GM21447 (cell line): Measurements from ENCODE around the gene LIN28A.
A peak's percentile ranks its signal among the peaks of the same experiment; 100 is the strongest.
"Not testable (repeated sequence)": the region's sequence is repeated elsewhere in the genome, so short reads cannot be mapped to it uniquely, and the experiment has no call there.

Experiments used
- ATAC-seq: cut with Tn5 transposase; IDR thresholded peaks from one replicate; pipeline ENCODE4 v1.9.1; 2021; ENCODE audit not compliant: unreplicated experiment

LIN28A gene

DNA sequence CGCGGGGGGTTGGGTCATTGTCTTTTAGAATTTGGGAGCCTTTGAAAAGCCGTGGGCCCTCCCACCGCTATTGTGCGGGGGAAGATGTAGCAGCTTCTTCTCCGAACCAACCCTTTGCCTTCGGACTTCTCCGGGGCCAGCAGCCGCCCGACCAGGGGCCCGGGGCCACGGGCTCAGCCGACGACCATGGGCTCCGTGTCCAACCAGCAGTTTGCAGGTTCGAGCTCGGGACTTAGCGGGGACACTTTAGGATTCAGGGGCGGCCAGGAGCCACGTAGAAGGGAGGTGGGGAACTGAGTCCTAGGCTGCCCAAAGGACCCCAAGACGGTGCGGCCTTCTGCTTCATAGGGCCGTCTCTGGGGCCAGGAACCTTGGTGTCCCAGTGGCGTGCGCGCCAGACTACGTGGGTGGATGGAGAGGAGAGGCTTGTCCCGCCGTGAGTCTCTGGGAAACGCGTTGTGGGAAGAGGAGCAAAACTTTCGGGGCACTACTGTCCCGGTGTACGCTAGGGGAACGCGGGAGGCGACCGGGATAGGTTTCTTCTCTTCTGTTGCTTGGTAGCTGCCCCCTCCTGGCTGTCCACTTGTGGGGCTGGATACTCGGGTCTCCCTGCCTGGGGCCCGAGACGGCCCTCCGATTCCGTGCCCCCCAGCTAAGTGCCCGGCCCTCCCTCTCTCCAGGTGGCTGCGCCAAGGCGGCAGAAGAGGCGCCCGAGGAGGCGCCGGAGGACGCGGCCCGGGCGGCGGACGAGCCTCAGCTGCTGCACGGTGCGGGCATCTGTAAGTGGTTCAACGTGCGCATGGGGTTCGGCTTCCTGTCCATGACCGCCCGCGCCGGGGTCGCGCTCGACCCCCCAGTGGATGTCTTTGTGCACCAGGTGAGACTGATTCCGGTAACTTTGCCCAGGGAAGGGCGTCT, at the start of gene LIN28A:
Gene LIN28A, plus strand, starts transcription at position 112 of the 918 bp plus-strand sequence. Its CDS starts 75 bp downstream, at position 187.
- no peak for ATAC-seq

- ATAC-seq, result no peak
Measured at GRCh38 chr1:26361605-26362122, 49.0 kb upstream of the LIN28A start.

GRCh38 chr1:26362331-26362730, 48.3 kb upstream of the LIN28A start:
- no peak for ATAC-seq

DNA sequence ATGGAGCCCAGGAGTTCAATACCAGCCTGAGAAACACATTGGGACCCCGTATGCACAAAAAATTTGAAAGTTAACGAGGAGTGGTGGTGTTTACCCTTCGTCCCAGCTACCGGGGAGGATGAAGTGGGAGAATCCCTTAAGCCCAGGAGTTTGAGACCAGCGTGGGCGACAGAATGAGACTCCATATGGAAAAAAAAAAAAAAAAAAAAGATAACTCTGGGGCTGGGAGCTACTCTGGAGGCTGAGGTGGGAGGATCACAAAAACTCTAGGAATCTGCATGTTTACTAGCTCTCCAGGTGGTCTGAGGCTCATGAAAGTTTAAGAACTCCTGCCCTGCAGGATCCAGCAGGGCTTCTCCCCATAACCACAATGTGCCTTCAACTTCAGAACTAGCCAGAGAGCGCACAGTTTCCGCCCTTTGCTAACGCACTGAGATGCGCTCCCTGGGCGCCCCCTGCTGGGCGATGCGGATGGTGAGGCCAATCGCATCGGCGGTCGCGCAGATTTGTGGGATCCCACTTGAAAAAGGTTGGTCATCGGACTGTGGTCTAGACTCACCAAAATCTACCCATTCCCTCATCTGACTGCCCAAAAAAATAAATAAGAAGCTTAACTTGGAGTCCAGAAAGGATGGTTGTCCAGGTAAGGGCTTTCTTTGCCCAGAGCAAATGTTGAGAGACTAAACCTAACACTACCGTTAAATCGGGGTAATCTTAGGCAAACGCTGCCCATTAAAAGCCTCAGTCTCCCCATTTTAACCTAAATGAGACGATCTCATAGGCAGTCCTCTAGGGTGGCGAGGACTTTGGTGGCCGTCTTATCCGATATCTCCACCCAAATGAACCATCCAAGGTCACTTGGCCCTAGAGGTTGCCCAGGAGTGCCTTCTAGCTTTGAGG, 46.8 kb upstream of the LIN28A start:
- ATAC-seq, result no peak

DNA sequence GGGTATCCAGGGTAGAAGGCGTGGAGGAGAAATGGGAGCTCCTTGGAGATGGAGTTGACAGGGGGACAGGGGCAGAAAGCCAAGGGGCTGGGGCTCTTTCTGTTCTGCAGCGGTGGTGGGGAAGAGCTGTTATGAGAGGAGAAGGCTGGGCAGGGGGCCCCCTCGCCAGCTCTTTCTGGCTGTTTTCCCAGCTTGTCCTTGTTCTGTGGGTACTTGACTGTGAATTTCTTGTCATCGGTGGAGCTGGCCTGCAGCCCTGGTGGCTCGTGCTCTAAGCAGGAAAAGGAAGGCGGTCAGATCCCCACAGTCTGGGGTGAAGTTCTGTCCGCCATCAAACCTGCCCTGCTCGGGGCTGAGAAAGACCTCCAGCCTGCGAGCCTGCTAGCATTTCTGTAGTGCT, 45.7 kb upstream of the LIN28A start:
- ATAC-seq, result no peak

GRCh38 chr1:26367441-26367840, 43.2 kb upstream of the LIN28A start:
- ATAC-seq, result no peak

- no peak for ATAC-seq
Measured at GRCh38 chr1:26368006-26368405, 42.6 kb upstream of the LIN28A start.

- no peak for ATAC-seq
Measured at GRCh38 chr1:26368486-26368885, 42.1 kb upstream of the LIN28A start.

GRCh38 chr1:26370591-26371382, 39.8 kb upstream of the LIN28A start:
- ATAC-seq, result no peak

- no peak for ATAC-seq
Measured at GRCh38 chr1:26372039-26372438, 38.6 kb upstream of the LIN28A start.

DNA sequence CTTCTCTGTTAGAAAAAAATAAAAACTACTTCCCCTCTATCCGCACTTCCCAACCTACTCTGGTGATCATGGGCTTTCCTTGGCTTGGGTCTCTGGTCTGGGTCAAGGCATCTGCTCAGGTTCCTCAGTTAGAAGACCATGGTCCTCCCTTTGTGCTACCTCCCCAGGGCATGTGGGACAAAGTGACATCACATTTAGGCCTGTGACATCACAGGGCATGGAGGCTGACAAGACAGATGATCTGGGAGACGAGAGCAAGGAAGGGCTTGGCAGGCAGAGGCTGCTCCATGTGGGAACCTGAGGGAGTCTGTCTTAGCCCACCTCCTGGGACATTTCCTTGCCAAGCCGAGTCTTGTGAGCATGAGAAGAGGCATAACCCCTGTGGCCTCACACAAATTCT, 38.0 kb upstream of the LIN28A start, which contains the start of gene ZNF683:
Gene ZNF683, minus strand, starts transcription at position 140 of the 400 bp plus-strand sequence. CDS start 4,179 bp downstream, outside the sequence.
- not testable (repeated sequence) for ATAC-seq

GRCh38 chr1:26373281-26373680, 37.3 kb upstream of the LIN28A start:
- no peak for ATAC-seq

DNA sequence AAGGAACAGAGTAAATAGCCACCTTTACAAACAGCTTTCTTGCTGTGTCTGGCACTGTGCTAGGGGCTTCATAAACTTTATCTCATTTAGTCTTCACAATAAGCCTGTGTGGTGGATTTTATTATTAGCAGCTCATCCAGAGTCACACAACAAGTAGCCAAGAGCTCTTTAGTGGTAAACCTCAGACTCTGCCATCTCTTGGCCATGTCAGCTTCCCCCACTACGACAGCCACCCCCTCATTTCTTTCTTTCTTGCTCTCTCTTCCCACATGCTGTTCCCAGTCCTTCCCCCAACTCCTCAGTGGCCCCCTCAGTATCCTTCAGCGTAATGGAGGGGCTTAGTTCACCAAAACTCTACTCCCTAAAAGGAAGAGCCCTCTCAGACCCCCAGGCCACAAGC, 36.8 kb upstream of the LIN28A start:
- no peak for ATAC-seq

- ATAC-seq, result not testable (repeated sequence)
Measured at GRCh38 chr1:26374361-26374760, 36.3 kb upstream of the LIN28A start.

DNA sequence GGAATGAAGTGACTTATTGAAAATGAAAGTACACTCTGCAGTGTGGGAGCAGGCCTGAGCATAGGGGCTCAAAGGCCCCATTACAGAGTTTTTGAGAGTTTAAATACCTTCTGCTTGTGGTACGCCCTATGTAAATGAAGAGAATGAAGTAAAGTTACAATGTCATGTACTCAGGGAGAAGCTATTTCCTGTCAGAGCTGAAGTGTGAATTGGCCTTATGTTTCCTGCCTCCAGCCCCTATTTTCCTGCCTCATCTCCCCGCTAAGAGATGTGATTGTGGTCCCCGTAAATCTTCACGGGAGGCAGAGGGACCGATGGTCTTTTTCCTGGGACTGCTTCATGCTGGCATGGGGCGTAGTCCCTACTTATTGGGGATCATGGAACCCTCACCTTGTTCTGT, 35.5 kb upstream of the LIN28A start:
- no peak for ATAC-seq

- no peak for ATAC-seq
Measured at GRCh38 chr1:26376050-26376449, 34.6 kb upstream of the LIN28A start.

GRCh38 chr1:26378088-26378878, 32.3 kb upstream of the LIN28A start:
- peak; percentile 87 for ATAC-seq

GRCh38 chr1:26378879-26379251, 31.8 kb upstream of the LIN28A start:
- no peak for ATAC-seq

DNA sequence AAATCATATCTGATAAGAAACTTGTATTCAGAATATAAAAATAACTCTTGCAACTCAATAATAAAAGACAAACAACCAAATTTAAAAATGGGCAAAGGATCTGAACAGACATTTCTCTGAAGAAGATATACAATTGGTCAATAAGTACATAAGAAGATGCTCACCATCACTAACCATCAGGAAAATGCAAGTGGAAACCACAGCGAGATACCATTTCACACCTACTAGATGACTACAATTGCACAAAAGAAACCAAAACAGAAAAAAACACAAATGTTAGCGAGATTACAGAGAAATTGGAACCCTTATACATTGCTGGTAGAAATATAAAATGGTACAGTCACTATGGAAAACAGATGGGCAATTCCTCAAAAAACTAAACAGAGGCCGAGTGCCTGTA, 26.5 kb upstream of the LIN28A start:
- ATAC-seq, result no peak

DNA sequence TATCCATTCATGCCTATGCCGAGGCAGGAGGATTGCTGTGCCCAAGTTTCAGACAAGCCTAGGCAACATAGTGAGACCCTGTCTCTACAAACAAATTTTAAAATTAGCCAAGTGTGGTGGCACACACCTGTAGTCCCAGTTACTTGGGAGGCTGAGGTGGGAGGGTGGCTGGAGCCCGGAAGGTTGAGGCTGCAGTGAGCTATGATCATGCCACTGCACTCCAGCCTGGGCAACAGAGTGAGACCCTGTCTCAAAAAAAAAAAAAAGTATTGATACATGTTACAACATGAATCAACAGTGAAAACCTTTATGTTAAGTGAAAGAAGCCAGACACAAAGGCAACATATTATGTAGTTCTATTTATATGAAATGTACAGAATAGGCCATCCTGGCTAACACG, 25.6 kb upstream of the LIN28A start:
- ATAC-seq, result not testable (repeated sequence)
